AML-193 (cell line): ENCODE results near the gene DCDC1.
"Not testable (repeated sequence)": the region's sequence is repeated elsewhere in the genome, so short reads cannot be mapped to it uniquely, and the experiment has no call there.

Experiments
- DNase-seq, 2 experiments: peaks; one replicate each; lab custom pipeline; 2025; lab: John Stamatoyannopoulos, UW

The DCDC1 gene

DNA sequence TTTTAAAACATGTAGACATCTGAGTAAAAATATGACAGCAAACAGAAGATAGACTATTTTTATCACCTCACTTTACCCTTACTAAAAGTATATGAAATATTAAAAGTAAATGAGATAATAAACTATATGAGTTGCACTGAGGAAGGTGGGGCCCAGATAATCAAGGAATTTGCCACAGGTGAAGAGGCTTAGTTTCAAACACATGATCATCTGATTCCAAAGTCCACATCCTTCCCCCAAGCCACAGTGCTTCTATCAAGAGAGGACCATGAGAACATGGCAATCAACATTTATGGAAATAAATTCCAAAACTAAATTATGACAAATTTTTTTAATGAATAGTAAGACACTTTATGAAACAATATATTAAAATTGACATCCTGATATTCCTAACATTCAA is 384.0 kb downstream of the DCDC1 start:
- DNase-seq = no peak

DNA sequence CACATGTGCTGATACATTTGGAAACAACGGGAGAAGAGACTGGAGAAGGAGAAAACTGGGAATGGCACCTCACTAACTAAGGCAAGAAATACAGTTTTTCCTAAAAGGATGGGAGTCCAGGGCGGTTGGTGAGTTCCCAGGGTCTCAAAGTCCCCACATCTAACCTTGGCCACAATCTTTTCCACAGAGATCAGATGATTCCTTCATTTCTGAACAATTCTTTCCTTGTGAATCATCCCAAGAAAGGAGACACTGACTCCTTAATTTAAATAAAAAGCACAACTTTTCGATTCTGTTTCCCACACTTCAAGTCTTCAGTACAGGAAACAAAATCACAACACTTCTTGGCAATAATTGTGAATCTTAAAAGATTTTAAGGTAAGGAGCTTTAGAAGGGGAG is 384.7 kb downstream of the DCDC1 start:
- no peak for DNase-seq

DNA sequence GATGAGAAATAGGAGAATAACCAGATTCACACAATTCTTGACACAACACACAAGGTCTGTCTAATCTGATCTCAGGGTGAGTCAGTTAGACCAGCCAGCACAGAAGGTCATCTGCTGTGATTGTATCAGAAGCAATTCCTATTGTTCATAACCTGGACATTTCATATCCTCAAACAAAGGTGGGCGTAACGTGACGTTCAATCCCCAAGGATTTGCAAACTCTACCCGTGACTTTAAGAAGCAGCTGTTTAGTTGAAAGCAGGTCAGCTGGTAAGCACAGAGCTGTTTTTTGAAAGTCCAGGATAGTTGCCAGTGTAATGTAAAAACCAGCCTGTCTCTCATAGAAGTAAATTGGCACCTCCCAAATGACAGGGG is 385.1 kb downstream of the DCDC1 start:
- no peak for DNase-seq

DNA sequence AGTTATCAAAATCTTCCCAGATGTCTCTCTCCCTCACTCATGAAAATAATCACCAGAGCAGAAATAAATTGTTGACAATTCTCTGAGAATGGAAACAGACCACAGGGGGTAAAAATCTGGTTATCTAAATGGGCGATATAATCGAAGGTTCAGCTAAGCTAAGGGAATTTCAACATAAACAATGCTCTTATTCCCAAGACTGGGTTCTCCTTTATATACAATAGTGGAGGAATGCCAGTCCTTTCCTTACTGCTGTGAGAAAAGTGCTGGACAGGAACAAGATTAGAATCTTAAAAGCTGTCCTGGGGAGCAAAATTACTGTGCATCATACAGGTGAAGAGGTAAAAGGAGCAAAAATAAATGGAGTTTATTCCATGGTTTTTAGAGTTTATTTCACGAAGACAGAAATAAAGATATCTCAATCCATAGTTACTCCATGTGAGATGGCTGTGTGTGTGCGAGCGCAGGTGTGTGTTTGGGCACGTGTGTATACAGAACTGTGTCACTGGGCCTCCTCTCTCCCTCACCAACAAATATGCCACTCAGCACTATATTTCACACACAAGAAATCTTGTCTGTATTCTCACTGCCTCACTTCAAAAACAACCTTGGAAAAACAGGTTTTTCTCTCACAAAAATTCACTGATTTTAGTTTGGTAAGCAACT is 385.6 kb downstream of the DCDC1 start:
- no peak for DNase-seq

DNA sequence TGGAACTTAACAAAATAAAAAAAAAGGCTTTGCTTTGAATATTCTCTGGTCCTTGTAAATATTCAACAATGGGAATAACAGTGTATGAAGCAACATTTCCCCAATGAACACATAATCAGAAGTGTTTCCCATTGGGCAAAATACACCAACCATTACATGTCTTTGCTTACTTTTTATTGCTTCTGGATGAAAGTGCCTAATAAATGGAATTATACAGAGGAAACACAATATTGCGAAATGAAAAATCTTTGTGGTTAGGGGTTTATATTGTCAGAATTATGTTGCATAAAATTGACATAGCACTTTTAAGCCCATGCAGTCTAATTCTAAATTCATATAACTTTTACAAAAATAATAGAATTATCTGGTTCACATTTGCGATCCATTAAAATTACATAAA is 386.4 kb downstream of the DCDC1 start:
- no peak for DNase-seq

DNA sequence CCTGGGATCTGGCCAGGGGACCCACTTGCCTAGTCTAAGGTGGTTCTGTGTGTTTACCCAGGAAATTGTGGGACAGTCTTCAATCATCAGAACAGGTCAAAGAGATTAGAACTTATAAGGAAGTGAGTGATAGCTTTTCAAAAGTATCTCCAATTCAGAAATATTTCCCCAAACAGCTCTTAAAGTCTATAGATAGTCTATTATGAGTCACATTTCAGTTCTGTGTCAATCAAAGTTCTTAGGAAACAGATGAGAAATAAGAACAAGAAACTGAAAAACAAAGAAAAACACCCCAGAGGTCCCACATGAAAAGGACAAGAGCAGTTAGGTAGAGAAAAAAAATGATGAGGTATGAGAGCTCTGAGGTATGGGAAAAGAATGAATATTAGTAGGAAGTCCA is 402.0 kb downstream of the DCDC1 start:
- no peak for DNase-seq

DNA sequence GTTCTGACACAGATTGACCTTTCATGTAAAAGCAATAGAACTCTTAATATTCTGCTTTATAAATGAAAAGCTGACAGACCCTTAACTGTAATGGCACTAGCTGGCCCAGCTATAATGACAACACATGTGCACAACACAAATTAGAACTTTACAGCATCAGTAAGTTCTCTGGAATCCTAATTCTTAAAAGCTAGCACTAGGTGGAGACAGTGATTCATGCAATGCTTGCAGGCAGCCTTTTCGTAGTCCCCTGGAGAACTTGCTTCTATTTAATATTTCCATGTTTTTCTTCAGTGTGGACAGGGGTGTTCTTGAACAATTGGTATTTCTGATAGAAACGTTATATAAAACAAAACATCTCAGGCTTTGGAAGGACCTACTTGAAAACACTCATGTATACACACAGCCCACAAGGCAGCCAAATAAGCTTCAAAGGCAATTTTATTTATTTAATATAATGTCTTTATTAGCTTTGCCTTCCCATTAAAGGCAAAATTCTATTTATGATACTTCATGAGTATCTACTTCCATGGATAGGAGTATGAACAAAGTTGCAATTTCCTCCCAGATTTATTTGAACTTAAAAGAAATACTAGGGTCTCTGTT is 409.0 kb downstream of the DCDC1 start:
- DNase-seq = peak in 1 of 2 experiments; percentile 0

DNA sequence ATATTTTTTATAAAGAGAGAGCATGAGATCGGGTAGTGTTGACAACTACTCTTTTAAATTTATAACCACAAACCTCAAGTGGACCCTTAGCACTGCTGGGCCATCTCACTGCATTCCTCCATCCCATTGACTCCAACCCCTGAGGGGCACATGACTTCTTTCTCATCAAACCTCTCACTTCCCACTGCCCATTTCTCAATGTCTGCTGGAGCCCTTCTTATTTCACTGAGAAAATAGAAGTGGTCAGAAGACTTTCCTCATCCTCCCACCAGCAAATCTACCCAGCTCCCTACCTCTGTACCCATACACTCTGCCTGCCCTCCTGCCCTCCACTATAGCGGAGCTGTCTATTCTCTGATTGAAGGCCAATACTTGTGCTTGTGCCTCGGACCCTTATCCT is 412.8 kb downstream of the DCDC1 start:
- no peak for DNase-seq

DNA sequence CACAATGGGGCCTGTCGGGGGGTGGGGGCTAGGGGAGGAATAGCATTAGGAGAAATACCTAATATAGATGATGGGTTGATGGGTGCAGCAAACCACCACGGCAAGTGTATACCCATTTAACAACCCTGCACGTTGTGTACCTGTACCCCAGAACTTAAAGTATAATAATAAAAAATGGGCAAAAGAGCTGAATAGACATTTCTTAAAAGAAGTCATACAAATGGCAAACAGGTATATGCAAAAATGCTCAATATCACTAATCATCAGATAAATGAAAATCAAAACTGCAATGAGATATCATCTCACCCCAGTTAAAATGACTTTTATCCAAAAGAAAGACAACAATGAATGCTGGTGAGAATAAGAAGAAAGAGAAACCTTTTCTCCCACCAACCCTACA is 419.7 kb downstream of the DCDC1 start:
- DNase-seq = no peak

DNA sequence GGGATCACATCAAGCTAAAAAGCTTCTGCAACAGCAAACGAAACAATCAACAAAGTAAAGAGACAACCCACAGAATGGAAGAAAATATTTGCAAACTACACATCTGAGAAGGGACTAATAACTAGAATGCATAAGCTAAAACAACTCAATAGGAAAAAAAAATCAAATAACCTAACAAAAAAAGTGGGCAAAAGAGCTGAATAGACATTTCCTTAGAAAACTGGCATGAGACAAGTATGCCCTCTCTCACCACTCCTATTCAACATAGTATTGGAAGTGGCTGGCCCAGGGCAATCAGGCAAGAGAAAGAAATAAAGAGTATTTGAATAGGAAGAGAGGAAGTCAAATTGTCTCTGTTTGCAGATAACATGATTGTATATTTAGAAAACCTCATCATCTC is 421.8 kb downstream of the DCDC1 start:
- DNase-seq = not testable (repeated sequence)

DNA sequence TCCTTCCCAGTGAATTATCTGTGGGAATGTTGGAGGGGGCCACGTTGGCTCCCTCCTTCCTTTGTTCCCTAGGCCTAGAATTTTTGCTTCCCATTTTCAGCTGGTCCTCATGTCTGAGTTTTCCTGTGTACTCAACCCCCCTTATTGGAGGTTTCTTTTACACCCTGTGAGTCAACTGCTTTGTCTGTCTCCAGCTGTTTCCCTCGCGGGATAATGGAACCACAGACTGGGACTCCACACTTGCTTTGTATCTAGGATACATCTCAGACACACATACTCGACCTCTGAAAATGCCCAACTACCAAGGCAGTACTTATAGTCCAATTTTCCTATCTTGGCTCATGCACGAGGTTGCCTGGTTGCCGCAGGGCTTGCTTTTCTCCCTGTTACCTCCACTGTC is 430.7 kb downstream of the DCDC1 start:
- no peak for DNase-seq

DNA sequence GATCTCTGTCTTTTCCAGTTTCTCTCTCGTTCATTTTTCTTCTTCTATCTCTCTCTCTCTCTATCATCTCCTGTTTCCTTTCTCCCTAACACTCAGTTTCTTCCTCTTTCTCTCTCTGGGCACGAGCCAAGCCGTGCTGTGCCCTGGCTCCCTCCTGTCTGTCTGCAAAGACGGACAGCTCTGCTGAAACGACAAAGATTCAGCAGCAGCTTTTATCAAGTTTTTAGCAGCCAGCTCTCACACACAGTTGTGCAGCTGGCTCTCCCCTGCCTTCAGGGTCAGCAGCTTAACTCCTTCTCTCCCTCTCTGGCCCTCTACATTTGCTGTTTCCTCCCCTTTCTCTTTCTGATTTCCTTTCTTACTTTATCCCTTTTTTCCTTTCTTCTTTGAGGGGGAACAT is 431.4 kb downstream of the DCDC1 start:
- no peak for DNase-seq

DNA sequence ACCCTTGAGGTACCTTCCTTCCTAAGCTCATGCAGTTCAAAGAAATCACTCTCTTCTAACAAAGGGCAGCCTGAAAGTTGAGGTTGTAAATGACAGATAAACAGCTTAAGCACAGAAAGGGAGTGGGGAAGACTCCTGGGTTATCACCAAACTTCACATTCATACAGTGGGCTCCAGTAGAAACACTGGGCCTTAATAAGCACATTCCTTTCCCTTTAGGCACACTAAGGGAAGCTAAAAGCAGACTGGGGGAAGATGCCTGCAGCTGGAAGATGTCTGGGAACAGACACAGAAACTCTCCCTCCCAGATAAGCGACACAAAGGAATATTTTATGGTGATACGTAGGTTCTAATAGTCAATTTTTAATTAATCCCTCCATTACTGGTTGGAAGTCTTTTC is 433.0 kb downstream of the DCDC1 start:
- no peak for DNase-seq

DNA sequence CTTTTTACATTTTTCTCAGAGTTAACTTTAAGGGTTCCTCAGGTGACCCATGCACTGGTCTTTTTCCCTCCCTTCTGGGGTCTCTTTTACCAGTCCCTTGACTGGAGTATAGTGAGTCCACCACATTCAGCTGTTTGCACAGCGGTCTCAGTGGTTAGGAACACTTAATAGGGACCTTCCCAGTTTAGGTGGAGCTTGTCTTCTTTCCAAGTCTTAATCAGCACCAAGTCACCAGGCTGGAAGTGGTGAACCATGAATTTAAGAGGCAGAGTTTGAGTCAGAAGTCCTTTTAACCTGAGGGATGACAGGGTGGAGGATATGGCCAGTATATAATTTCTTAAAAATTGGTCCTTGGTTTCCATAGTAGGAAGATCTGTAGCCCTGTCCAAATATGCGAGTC is 433.7 kb downstream of the DCDC1 start:
- no peak for DNase-seq

DNA sequence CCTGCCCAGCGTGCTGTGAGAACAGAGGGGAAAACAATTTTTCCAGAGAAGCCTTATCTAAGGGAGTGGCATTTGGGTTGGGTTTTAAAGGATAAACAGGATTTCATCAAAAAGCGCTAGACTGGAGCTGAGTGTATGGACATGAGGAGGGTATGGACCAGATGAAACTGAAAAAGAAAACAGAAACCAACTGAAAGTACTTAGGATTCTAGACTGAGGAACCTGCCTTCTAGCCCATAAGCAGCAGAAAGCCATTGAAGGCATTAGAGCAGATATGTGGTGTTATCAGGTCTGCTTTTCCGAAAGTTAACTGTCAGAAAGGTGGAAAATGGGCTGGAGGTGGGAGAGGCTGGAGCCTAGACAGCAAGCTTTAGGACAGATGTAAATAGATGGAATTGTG is 443.4 kb downstream of the DCDC1 start:
- no peak for DNase-seq

DNA sequence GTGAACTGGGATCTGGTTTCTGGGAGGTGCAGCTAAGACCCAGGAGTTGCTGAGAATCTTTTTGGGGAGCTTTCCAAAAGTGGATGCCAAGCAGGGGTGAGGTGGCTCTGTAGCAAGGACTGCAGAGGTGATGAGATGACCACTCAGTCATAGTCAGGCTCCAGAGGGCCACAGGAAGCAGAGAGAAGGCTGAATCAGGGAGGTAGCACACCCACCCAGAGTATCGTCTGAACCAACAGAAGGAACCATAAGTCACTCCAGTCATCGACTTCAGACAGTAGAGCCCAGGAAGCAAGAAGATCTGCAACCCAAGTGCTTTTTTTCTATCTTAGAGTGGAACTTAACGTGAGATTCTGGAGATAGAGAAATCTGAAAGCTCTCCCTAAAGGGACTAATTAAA is 447.7 kb downstream of the DCDC1 start:
- no peak for DNase-seq

DNA sequence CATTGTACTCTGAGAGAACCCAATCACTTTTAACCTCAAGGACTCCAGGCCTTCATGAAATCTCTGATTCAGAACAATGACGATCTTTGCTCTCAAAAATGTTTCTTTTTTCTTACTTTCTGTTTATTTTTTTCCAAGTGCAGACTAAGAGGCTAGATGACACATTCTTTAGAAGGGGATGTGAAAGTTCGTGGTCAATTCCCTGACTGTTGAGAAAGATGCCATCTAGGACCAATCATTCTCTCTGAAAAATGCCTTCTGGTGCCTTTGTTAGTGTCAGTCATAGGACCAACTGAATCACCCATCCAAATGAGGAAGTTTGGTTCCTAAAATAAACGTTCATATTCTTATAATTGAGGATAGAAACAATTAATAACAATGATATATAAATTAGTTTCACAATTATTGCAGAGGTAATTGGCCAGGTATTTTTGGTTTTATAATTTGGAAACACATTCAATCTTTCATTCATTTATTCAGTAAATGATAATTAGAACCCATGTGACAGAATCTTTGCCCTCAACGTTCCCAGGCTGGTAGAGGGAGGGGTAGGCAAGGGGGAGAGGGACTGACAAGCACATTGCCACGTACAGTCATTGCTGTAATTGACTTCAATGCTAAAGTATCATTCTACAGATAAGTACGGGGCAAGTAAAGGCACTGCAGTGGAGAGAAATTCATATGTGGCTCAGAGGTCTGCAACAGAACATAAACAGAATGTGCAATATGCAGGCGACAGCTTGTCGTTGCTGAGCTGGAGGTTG is 450.0 kb downstream of the DCDC1 start:
- DNase-seq = no peak

DNA sequence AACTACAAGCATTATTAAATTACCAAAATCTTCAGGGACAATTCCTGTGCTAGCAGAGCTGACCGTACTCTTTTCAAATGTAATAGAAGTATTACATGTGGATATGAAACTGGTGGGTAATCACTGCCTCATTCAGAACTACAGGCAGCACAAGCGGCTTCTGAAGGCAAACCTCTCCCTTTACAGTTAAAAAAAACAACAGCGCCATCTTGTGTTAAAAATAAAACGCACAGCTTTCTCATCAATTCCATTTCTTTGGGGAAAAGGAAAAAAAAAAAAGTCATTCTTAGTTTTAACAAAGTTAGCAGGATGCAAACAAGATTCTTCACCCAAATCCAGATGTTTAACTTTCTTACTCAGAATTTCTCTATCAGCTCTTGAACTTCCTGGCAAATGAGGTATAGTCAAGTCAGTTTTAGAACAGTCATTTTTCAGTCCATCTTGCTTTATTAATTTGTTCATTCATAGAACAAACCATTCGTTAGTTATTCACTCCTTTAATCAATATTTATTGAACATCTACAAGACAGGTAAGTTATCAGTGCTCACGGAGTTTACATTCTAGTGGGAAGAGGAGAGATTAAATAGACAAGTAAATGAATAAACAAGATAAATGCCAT is 451.6 kb downstream of the DCDC1 start:
- peak; percentile 26 to 28 for DNase-seq

DNA sequence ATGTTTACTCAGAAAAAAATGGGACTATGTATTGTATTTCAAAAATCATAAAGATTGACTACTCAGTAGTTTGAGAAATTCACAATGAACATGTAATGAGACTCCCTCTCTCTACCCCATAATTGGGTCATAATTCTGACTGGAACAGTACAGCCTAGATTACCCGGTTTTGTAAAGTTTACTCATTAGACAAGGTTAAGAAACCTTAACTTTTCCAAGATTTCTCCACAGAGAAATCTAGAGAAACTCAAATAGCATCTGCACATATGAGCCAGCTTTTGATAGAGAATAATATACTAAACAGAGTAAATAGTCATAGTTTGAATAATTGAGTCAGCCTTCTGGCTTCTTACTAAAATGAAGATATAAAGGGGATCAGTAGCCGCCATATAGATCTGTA is 452.3 kb downstream of the DCDC1 start:
- DNase-seq = no peak

DNA sequence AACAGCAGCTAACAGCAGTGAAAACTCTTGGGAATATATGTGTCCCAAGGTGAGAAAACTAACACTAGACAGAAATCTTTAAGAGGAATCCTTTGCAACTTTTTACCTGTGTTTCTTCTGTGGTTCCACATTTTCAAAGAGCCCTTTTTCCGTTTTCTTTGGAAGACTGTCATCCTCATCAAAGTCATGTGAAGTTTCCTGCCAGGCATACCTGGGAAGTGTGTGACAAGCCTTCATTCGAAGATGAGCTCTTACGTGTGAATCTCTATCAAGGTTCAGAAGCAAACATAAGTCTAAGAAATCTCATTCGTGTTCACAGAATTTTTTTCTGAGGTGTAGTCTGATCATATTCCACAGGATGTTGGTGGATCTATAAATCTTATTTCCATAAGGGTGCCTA is 452.8 kb downstream of the DCDC1 start:
- DNase-seq = no peak

DNA sequence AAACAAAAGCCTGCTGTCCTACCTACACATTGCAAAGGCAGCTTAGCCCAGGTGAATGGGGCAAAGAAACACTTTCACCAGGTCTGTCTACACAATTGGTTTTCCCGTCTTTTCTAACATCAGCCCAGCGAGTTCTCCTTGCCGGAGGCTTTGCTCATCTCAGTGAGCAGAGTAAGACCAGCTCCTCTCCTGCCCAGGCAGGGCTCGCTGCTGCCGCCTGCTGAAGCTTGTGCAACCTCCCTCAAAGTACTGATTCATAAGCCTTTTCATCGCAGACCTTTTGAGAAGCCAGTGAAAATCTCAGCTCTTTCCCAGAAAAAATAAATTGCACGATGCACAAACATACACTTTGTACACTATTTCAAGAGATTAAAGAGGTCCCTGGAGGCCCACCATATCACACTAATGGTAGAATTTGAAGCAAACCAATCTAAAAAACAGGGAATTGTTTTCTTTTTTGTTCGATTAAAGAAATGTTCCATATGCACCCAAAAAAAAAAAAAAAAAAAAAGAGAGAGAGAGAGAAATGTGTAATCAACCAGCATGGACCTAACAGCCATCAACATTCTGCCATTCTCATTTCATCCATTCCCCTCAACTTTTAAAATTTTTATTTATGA is 455.3 kb downstream of the DCDC1 start:
- DNase-seq = no peak

DNA sequence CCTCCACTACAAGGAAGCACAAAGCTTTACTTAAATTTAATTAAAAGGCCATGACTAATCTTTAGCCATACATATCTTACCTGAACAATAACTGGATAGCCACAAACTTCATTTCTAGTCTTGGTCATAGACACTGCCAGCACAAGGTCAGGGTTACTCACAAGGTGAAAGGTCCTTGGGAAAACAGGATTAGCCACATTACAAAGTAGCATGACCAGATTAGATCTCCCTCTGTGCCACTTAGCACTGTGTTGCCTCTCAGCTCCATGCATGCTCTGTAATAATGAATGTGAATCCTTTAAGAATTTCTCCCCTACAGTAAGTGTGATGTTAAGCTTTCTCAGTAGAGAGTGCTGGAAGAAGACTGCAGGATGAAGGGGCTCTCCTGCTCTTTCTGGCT is 458.3 kb downstream of the DCDC1 start:
- no peak for DNase-seq

DNA sequence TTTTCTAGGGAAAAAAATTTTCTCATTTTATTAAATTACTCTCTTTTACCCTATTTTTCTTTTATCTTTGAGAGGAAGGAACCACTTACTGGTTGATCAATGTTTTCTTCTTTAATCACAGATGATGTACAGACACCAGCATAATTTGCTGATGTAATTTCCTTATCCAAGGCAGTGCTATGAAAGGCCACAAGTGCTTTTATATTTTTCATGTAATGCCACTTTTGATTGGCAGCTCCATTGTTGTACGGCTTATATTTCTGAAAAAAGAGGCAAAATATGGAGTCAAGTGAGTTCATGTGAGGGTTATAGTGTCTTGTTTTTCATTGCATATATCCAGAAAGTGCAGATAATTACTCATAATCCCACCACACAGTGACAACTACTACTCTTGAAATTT is 460.7 kb downstream of the DCDC1 start:
- no peak for DNase-seq
